ENCODE results near the gene ARRDC4.

The ARRDC4 gene

GRCh38 chr15:97961067-97961954 is 808 bp downstream of the ARRDC4 start (continued):
- TF ChIP-seq ZNF555 (tag by site-specific recombination; conservative IDR thresholded peaks at IDR 0.05) (no peak), ZBTB26 (tag by site-specific recombination; optimal IDR thresholded peaks at IDR 0.05) (peak; percentile 17), ZNF449 (tag by site-specific recombination; IDR thresholded peaks at IDR 0.05) (no peak), ZNF76 (tag by site-specific recombination; IDR thresholded peaks at IDR 0.05; ENCODE audit: borderline replicate concordance, low read depth) (0 out of 2 replicates have a peak, but pooled peaks have one; percentile 10), ZNF26 (tag by site-specific recombination; IDR thresholded peaks at IDR 0.05) (no peak), ZNF239 (tag by site-specific recombination; IDR thresholded peaks at IDR 0.05) (no peak), SP2 (tag by site-specific recombination; IDR thresholded peaks at IDR 0.05) (peak; percentile 90), WT1 (tag by site-specific recombination; IDR thresholded peaks at IDR 0.05) (no peak), SP3 (tag by site-specific recombination; IDR thresholded peaks at IDR 0.05) (peak; percentile 38; the same call in 1 of the 2 replicates)

GRCh38 chr15:97962263-97962662 is 1.8 kb downstream of the ARRDC4 start:
- Histone ChIP-seq H3K4me3 (ENCODE audit: low read depth, low read length) (peak overlapping the region; percentile 74), H3K9me3 (ENCODE audit: control insufficient read depth, insufficient read depth, low read depth, low read length) (no peaks in the 10 kb centered on the region), H3K4me1 (ENCODE audit: control insufficient read depth, insufficient read depth, low read length) (peaks cover 6% of the 10 kb centered on the region; the same call in 1 of the 2 replicates), H3K36me3 (ENCODE audit: control insufficient read depth in 2 of 2, insufficient read depth in 1 of 2, low read length in 2 of 2) (peaks cover 7 to 10% of the 10 kb centered on the region in 2 experiments), H3K27ac (ENCODE audit: extremely low read depth, low read depth, low read length) (no peak overlapping the region)
- TF ChIP-seq ZNF48 (tag by site-specific recombination; IDR thresholded peaks at IDR 0.05): no peak
- peak; percentile 49; the same call in 1 of the 2 replicates for TF ChIP-seq YY1 (tag by site-specific recombination; IDR thresholded peaks at IDR 0.05)
- TF ChIP-seq ZNF175 (tag by site-specific recombination; IDR thresholded peaks at IDR 0.05): no peak
- ChIA-PET CTCF (no interaction called here), POLR2A (no interaction called here)

GRCh38 chr15:97963779-97964178 is 3.3 kb downstream of the ARRDC4 start:
- H3K4me3 ChIP-seq (ENCODE audit: low read depth, low read length): no peak overlapping the region
- no peak overlapping the region for H3K27ac ChIP-seq (ENCODE audit: extremely low read depth, low read depth, low read length)
- peaks cover 7% of the 10 kb centered on the region; the same call in 1 of the 2 replicates for H3K4me1 ChIP-seq (ENCODE audit: control insufficient read depth, insufficient read depth, low read length)
- CTCF ChIA-PET: interaction anchor here (0.9 kb wide), 1 partner anchor 14 kb away, joined by 5 read pairs; no protein-coding TSS in a partner anchor
- H3K9me3 ChIP-seq (ENCODE audit: control insufficient read depth, insufficient read depth, low read depth, low read length): no peaks in the 10 kb centered on the region
- TF ChIP-seq ZFP69B (tag by site-specific recombination; IDR thresholded peaks at IDR 0.05) (0 out of 2 replicates have a peak, but pooled peaks have one; percentile 32), ZNF692 (tag by site-specific recombination; IDR thresholded peaks at IDR 0.05) (peak; percentile 64; the same call in 1 of the 2 replicates), ZNF549 (tag by site-specific recombination; IDR thresholded peaks at IDR 0.05) (peak; percentile 83), ZNF677 (tag by site-specific recombination; IDR thresholded peaks at IDR 0.05) (no peak), OSR2 (tag by site-specific recombination; IDR thresholded peaks at IDR 0.05) (peak; percentile 77), PBX3 (CRISPR knock-in tag; IDR thresholded peaks at IDR 0.05) (no peak), ZNF629 (tag by site-specific recombination; IDR thresholded peaks at IDR 0.05) (peak; percentile 32; the same call in 1 of the 2 replicates), ZNF580 (tag by site-specific recombination; IDR thresholded peaks at IDR 0.05) (no peak), SP7 (tag by site-specific recombination; IDR thresholded peaks at IDR 0.05) (0 out of 2 replicates have a peak, but pooled peaks have one; percentile 15), KLF1 (tag by site-specific recombination; IDR thresholded peaks at IDR 0.05) (peak; percentile 68)
- POLR2A ChIA-PET: no interaction called here
- peaks cover 16 to 19% of the 10 kb centered on the region in 2 experiments for H3K36me3 ChIP-seq (ENCODE audit: control insufficient read depth in 2 of 2, insufficient read depth in 1 of 2, low read length in 2 of 2)
